HG03097 (cell line): ENCODE measurements around the gene SIRPG.
"Not testable (repeated sequence)": the region's sequence is repeated elsewhere in the genome, so short reads cannot be mapped to it uniquely, and the experiment has no call there.

Experiments
- ATAC-seq: cut with Tn5 transposase; IDR thresholded peaks from one replicate; pipeline ENCODE4 v1.9.1; 2021; ENCODE audit not compliant: unreplicated experiment, low FRiP score

SIRPG gene

GRCh38 chr20:1672728-1673127, 15.1 kb upstream of the SIRPG start:
- ATAC-seq, result no peak

- ATAC-seq, result no peak
Measured at GRCh38 chr20:1671891-1672669, 14.5 kb upstream of the SIRPG start.

GRCh38 chr20:1669304-1669703, 11.7 kb upstream of the SIRPG start:
- ATAC-seq, result no peak

- no peak for ATAC-seq
Measured at GRCh38 chr20:1667502-1668085, 10.0 kb upstream of the SIRPG start.

GRCh38 chr20:1666802-1667201, 9.2 kb upstream of the SIRPG start:
- no peak for ATAC-seq

- no peak for ATAC-seq
Measured at GRCh38 chr20:1665345-1665744, 7.8 kb upstream of the SIRPG start.

GRCh38 chr20:1664911-1665310, 7.3 kb upstream of the SIRPG start:
- ATAC-seq, result no peak

GRCh38 chr20:1663917-1664316, 6.3 kb upstream of the SIRPG start:
- ATAC-seq, result no peak

- ATAC-seq, result no peak
Measured at GRCh38 chr20:1661542-1662299, 4.1 kb upstream of the SIRPG start.

GRCh38 chr20:1660246-1660645, 2.7 kb upstream of the SIRPG start:
- no peak for ATAC-seq

- ATAC-seq, result no peak
Measured at GRCh38 chr20:1656844-1657243, 735 bp downstream of the SIRPG start.

- no peak for ATAC-seq
Measured at GRCh38 chr20:1654996-1655395, 2.6 kb downstream of the SIRPG start.

GRCh38 chr20:1652960-1653359, 4.6 kb downstream of the SIRPG start:
- ATAC-seq, result no peak

- ATAC-seq, result no peak
Measured at GRCh38 chr20:1652104-1652503, 5.5 kb downstream of the SIRPG start.

GRCh38 chr20:1651268-1652058, 6.1 kb downstream of the SIRPG start:
- ATAC-seq, result no peak

- ATAC-seq, result no peak
Measured at GRCh38 chr20:1648101-1648500, 9.5 kb downstream of the SIRPG start.

GRCh38 chr20:1646975-1647431, 10.6 kb downstream of the SIRPG start:
- no peak for ATAC-seq

GRCh38 chr20:1644101-1644962, 13.2 kb downstream of the SIRPG start:
- ATAC-seq, result no peak

GRCh38 chr20:1638643-1639042, 18.9 kb downstream of the SIRPG start:
- not testable (repeated sequence) for ATAC-seq

- no peak for ATAC-seq
Measured at GRCh38 chr20:1637755-1638154, 19.8 kb downstream of the SIRPG start.
